HEK293T (cell line): ENCODE measurements around the gene CLEC1A.

ENCODE experiments used
- CTCF ChIA-PET: fragments of 350-600 bp; formaldehyde crosslinking; extraction: SDS; loops from one replicate; lab custom pipeline; 2021; ENCODE audit warnings: antibody characterized with exemption, inconsistent platforms; lab: Yijun Ruan, JAX
- POLR2A ChIA-PET: fragments of 350-600 bp; formaldehyde crosslinking; extraction: SDS; loops from one replicate; lab custom pipeline; 2020; ENCODE audit warnings: antibody characterized with exemption, inconsistent platforms; lab: Yijun Ruan, JAX
- DNase-seq: peaks from one replicate; pipeline ENCODE4 v3.0.0; 2012; ENCODE audit warnings: mixed read lengths; ENCODE audit errors: extremely low spot score
- ARNT ChIP-seq: fragments of 450-650 bp; IDR thresholded peaks from 2 replicates; pipeline ENCODE4 v1.6.1; 2017; ENCODE audit warnings: mild to moderate bottlenecking
- BHLHE40 ChIP-seq: fragments of 450-650 bp; IDR thresholded peaks from 2 replicates; pipeline ENCODE4 v1.6.1; 2016; ENCODE audit warnings: mild to moderate bottlenecking, moderate library complexity, borderline replicate concordance
- CTBP1 ChIP-seq: fragments of 450-650 bp; IDR thresholded peaks from 2 replicates; pipeline ENCODE4 v1.6.1; 2016; ENCODE audit warnings: borderline replicate concordance
- ELF4 ChIP-seq: fragments of 450-650 bp; IDR thresholded peaks from 2 replicates; pipeline ENCODE4 v1.6.1; 2017; ENCODE audit warnings: antibody characterized with exemption
- FOXA1 ChIP-seq: fragments of 450-650 bp; IDR thresholded peaks from 2 replicates; pipeline ENCODE4 v1.6.1; 2016; ENCODE audit warnings: mild to moderate bottlenecking
- FOXK2 ChIP-seq: fragments of 450-650 bp; IDR thresholded peaks from 2 replicates; pipeline ENCODE4 v1.6.1; 2016; ENCODE audit warnings: mild to moderate bottlenecking
- FOXM1 ChIP-seq: fragments of 450-650 bp; IDR thresholded peaks from 2 replicates; pipeline ENCODE4 v1.6.1; 2017; ENCODE audit warnings: mild to moderate bottlenecking, borderline replicate concordance
- HDGF ChIP-seq: fragments of 450-650 bp; IDR thresholded peaks from 2 replicates; pipeline ENCODE4 v1.6.1; 2017; ENCODE audit warnings: antibody characterized with exemption, borderline replicate concordance
- L3MBTL2 ChIP-seq: fragments of 450-650 bp; conservative IDR thresholded peaks from 2 replicates; pipeline ENCODE4 v1.6.1; 2016; ENCODE audit warnings: mild to moderate bottlenecking
- LEF1 ChIP-seq: fragments of 450-650 bp; IDR thresholded peaks from 2 replicates; pipeline ENCODE4 v1.6.1; 2017; ENCODE audit warnings: mild to moderate bottlenecking, borderline replicate concordance
- NFRKB ChIP-seq: fragments of 450-650 bp; IDR thresholded peaks from 2 replicates; pipeline ENCODE4 v1.6.1; 2016; ENCODE audit warnings: mild to moderate bottlenecking, moderate library complexity
- PKNOX1 ChIP-seq: fragments of 450-650 bp; IDR thresholded peaks from 2 replicates; pipeline ENCODE4 v1.6.1; 2016
- SP1 ChIP-seq: fragments of 450-650 bp; IDR thresholded peaks from 2 replicates; pipeline ENCODE4 v1.6.1; 2017
- SUZ12 ChIP-seq: fragments of 450-650 bp; IDR thresholded peaks from 2 replicates; pipeline ENCODE4 v1.6.1; 2016; ENCODE audit warnings: mild to moderate bottlenecking
- TARDBP ChIP-seq: fragments of 450-650 bp; IDR thresholded peaks from 2 replicates; pipeline ENCODE4 v1.6.1; 2016
- ZNF384 ChIP-seq: fragments of 450-650 bp; IDR thresholded peaks from 2 replicates; pipeline ENCODE4 v1.6.1; 2016

Gene CLEC1A

GRCh38 chr12:10122689-10123088, 23.9 kb upstream of the CLEC1A start:
- TF ChIP-seq TARDBP (no peak), SP1 (no peak), NFRKB (no peak), BHLHE40 (no peak), L3MBTL2 (no peak), FOXM1 (no peak), SUZ12 (no peak), ARNT (no peak), LEF1 (no peak), ZNF384 (no peak), CTBP1 (no peak), PKNOX1 (no peak), FOXK2 (no peak), FOXA1 (no peak)
- POLR2A ChIA-PET = no interaction called here
- CTCF ChIA-PET = interaction anchor here (0.6 kb wide), 1 partner anchor 223 kb away, joined by 3 read pairs; no protein-coding TSS in a partner anchor
- no peak for DNase-seq

DNA sequence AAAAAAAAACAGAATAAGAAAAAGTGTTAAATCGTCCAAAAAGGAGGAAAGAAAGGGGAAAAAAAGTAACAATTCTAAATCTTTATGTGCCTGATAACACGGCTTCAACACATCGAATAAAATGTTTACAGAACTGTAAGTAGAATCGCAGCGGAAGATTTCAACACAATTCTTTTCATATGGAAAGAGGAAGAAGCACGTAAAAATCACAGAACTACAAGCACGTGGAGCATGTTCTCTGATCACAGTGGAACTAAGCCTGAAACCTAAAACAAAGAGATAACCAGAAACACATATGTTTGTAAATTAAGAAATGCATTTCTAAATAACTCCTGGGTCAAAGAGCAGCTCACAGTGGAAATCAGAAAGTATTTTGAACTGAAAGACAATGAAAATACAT, 22.5 kb upstream of the CLEC1A start:
- POLR2A ChIA-PET = no interaction called here
- DNase-seq = no peak
- CTCF ChIA-PET = no interaction called here
- TF ChIP-seq FOXK2 = no peak
- no peak for TF ChIP-seq FOXM1
- no peak for TF ChIP-seq LEF1
- no peak for TF ChIP-seq SP1
- TF ChIP-seq SUZ12 = no peak
- no peak for TF ChIP-seq ELF4
- TF ChIP-seq HDGF = no peak
- TF ChIP-seq PKNOX1 = no peak
- TF ChIP-seq BHLHE40 = no peak
- no peak for TF ChIP-seq ARNT
- TF ChIP-seq ZNF384 = no peak
- no peak for TF ChIP-seq NFRKB
- no peak for TF ChIP-seq CTBP1

GRCh38 chr12:10119066-10119465, 20.3 kb upstream of the CLEC1A start:
- TF ChIP-seq LEF1 (no peak), FOXM1 (no peak), PKNOX1 (no peak), TARDBP (no peak), CTBP1 (no peak), BHLHE40 (no peak), FOXA1 (no peak), SP1 (no peak), HDGF (no peak), ELF4 (no peak), FOXK2 (no peak), ZNF384 (no peak), ARNT (no peak), L3MBTL2 (no peak), NFRKB (no peak), SUZ12 (no peak)
- CTCF ChIA-PET = no interaction called here
- DNase-seq = no peak
- POLR2A ChIA-PET = no interaction called here

GRCh38 chr12:10115890-10116289, 17.1 kb upstream of the CLEC1A start:
- no peak for TF ChIP-seq ARNT
- TF ChIP-seq FOXK2 = no peak
- no peak for TF ChIP-seq ELF4
- no peak for TF ChIP-seq SUZ12
- TF ChIP-seq FOXA1 = no peak
- no peak for TF ChIP-seq LEF1
- no peak for TF ChIP-seq SP1
- no peak for TF ChIP-seq CTBP1
- no peak for TF ChIP-seq ZNF384
- no peak for TF ChIP-seq PKNOX1
- TF ChIP-seq NFRKB = no peak
- TF ChIP-seq BHLHE40 = no peak
- TF ChIP-seq FOXM1 = no peak
- TF ChIP-seq L3MBTL2 = no peak
- CTCF ChIA-PET = no interaction called here
- no peak for DNase-seq
- POLR2A ChIA-PET = no interaction called here

- CTCF ChIA-PET = no interaction called here
These were observed 16.5 kb upstream of the CLEC1A start for GRCh38 chr12:10115311-10115710.

More at GRCh38 chr12:10115311-10115710, 16.5 kb upstream of the CLEC1A start:
- POLR2A ChIA-PET = no interaction called here
- TF ChIP-seq ZNF384 (no peak), ARNT (no peak), LEF1 (no peak), PKNOX1 (no peak), FOXK2 (no peak), NFRKB (no peak), SP1 (no peak), CTBP1 (no peak), SUZ12 (no peak), HDGF (no peak), L3MBTL2 (no peak), TARDBP (no peak)
- DNase-seq = no peak
